Measurements from ENCODE around the gene RBPJ.

DNA sequence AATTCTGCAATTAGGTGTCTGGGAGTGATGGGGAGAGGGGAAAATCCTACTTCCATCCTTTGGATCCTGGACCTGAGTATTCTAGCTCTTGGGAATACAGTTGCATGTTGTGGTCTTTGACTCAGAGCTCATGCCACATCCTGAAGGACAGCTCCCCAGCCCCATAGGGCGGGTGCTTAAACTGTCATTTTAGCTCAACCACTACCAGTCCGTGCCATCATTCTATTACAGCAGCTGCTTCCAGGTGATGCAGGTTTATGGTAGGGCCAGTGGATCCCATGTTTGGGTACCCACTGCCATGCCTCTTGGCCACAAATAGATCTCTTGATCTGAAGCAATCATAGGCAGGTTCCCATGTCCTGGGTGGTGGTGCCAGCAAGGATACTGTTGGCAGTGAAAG, 134.8 kb downstream of the RBPJ start:
- no peak for TF ChIP-seq CTCF (IDR thresholded peaks at IDR 0.05)
- TF ChIP-seq POLR2A (IDR thresholded peaks at IDR 0.05), result no peak
